ENCODE results near the gene TRERF1.

TRERF1 gene

GRCh38 chr6:42400061-42400760 lies 51.5 kb downstream of the TRERF1 start (continued):
- no peak for TF ChIP-seq PRDM2 (tag by site-specific recombination; IDR thresholded peaks at IDR 0.05; ENCODE audit: borderline replicate concordance)
- TF ChIP-seq ZNF660 (tag by site-specific recombination; IDR thresholded peaks at IDR 0.05) = no peak
- TF ChIP-seq GLIS2 (tag by site-specific recombination; IDR thresholded peaks at IDR 0.05) = no peak
- no peak for TF ChIP-seq HOXA7 (CRISPR knock-in tag; IDR thresholded peaks at IDR 0.05; ENCODE audit: borderline replicate concordance)
- TF ChIP-seq ZNF530 (tag by site-specific recombination; IDR thresholded peaks at IDR 0.05; ENCODE audit: low read depth) = no peak
- TF ChIP-seq ZNF157 (tag by site-specific recombination; IDR thresholded peaks at IDR 0.05) = no peak

GRCh38 chr6:42396720-42397119 lies 55.0 kb downstream of the TRERF1 start:
- POLR2A ChIA-PET = no interaction called here
- Histone ChIP-seq H3K36me3 (ENCODE audit: control insufficient read depth in 2 of 2, insufficient read depth in 1 of 2, low read length in 2 of 2) (no peaks in the 10 kb centered on the region), H3K4me1 (ENCODE audit: control insufficient read depth, insufficient read depth, low read length) (no peaks in the 10 kb centered on the region), H3K9me3 (ENCODE audit: control insufficient read depth, insufficient read depth, low read depth, low read length) (no peaks in the 10 kb centered on the region), H3K27ac (ENCODE audit: extremely low read depth, low read depth, low read length) (no peak overlapping the region), H3K4me3 (ENCODE audit: low read depth, low read length) (no peak overlapping the region)
- TF ChIP-seq ZNF529 (tag by site-specific recombination; IDR thresholded peaks at IDR 0.05; ENCODE audit: insufficient replicate concordance) = no peak
- CTCF ChIA-PET = interaction anchor here (0.6 to 2.0 kb wide), 3 partner anchors 27 to 151 kb away, joined by 3 to 5 read pairs (median 3); no protein-coding TSS in a partner anchor

- Histone ChIP-seq H3K4me3 (ENCODE audit: low read depth, low read length) (no peak overlapping the region), H3K27ac (ENCODE audit: extremely low read depth, low read depth, low read length) (no peak overlapping the region), H3K9me3 (ENCODE audit: control insufficient read depth, insufficient read depth, low read depth, low read length) (no peaks in the 10 kb centered on the region), H3K4me1 (ENCODE audit: control insufficient read depth, insufficient read depth, low read length) (no peaks in the 10 kb centered on the region), H3K36me3 (ENCODE audit: control insufficient read depth in 2 of 2, insufficient read depth in 1 of 2, low read length in 2 of 2) (no peaks in the 10 kb centered on the region)
- ChIA-PET CTCF (interaction anchor here (2.0 kb wide), 1 partner anchor 153 kb away, joined by 5 read pairs; no protein-coding TSS in a partner anchor), POLR2A (no interaction called here)
- TF ChIP-seq ZFHX2 (tag by site-specific recombination; conservative IDR thresholded peaks at IDR 0.05) (peak; percentile 67), EGR2 (tag by site-specific recombination; IDR thresholded peaks at IDR 0.05; ENCODE audit: low read depth) (peak; percentile 80), ZNF292 (tag by site-specific recombination; IDR thresholded peaks at IDR 0.05; ENCODE audit: borderline replicate concordance, low read depth) (no peak), ZNF530 (tag by site-specific recombination; IDR thresholded peaks at IDR 0.05; ENCODE audit: low read depth) (no peak), ZNF76 (tag by site-specific recombination; IDR thresholded peaks at IDR 0.05; ENCODE audit: borderline replicate concordance, low read depth) (no peak), KLF10 (tag by site-specific recombination; IDR thresholded peaks at IDR 0.05) (no peak), ZNF214 (tag by site-specific recombination; IDR thresholded peaks at IDR 0.05; ENCODE audit: borderline replicate concordance) (no peak), ZNF404 (tag by site-specific recombination; IDR thresholded peaks at IDR 0.05) (no peak)
Measured at GRCh38 chr6:42394881-42395620, 56.7 kb downstream of the TRERF1 start.
